RWPE2 (cell line): ENCODE measurements around the gene GRK3.
"Not testable (repeated sequence)": the region's sequence is repeated elsewhere in the genome, so short reads cannot be mapped to it uniquely, and the experiment has no call there.

Source experiments
- ATAC-seq: fragments of 200-7000 bp; cut with Tn5 transposase; 3 replicates; pipeline ENCODE4 v1.9.1; 2021; ENCODE audit warnings: low read depth
- DNase-seq: peaks from one replicate; pipeline ENCODE4 v3.0.0-alpha.2; 2020; ENCODE audit warnings: low spot score
- H3K27ac ChIP-seq: fragments of 450-650 bp; 2 replicates; pipeline ENCODE4 v1.5.1; 2017; ENCODE audit warnings: mild to moderate bottlenecking; ENCODE audit not compliant: poor library complexity, severe bottlenecking
- H3K27me3 ChIP-seq: fragments of 250-450 bp; sonication (Bioruptor Pico); 2 replicates; pipeline ENCODE4 v1.5.1; 2021; ENCODE audit warnings: mild to moderate bottlenecking, moderate library complexity; ENCODE audit not compliant: insufficient read depth, poor library complexity, severe bottlenecking
- H3K36me3 ChIP-seq: fragments of 250-450 bp; sonication (Bioruptor Pico); 2 replicates; pipeline ENCODE4 v1.5.1; 2020; ENCODE audit warnings: low read depth, mild to moderate bottlenecking, moderate library complexity
- H3K4me1 ChIP-seq: fragments of 250-450 bp; sonication (Bioruptor Pico); 2 replicates; pipeline ENCODE4 v1.5.1; 2021; ENCODE audit warnings: mild to moderate bottlenecking, moderate library complexity; ENCODE audit not compliant: insufficient read depth, poor library complexity, severe bottlenecking
- H3K4me3 ChIP-seq: fragments of 250-450 bp; sonication (Bioruptor Pico); 2 replicates; pipeline ENCODE4 v1.5.1; 2021; ENCODE audit warnings: mild to moderate bottlenecking, moderate library complexity; ENCODE audit not compliant: severe bottlenecking
- H3K9me3 ChIP-seq: fragments of 250-450 bp; sonication (Bioruptor Pico); 2 replicates; pipeline ENCODE4 v1.5.1; 2021; ENCODE audit warnings: mild to moderate bottlenecking, moderate library complexity; ENCODE audit not compliant: severe bottlenecking
- TF ChIP-seq, protein P1 (sequence below): fragments of 450-650 bp; IDR thresholded peaks from one replicate; pipeline ENCODE4 v1.5.1; 2017; ENCODE audit warnings: mild to moderate bottlenecking, moderate library complexity; ENCODE audit not compliant: poor library complexity, severe bottlenecking

The GRK3 gene

DNA sequence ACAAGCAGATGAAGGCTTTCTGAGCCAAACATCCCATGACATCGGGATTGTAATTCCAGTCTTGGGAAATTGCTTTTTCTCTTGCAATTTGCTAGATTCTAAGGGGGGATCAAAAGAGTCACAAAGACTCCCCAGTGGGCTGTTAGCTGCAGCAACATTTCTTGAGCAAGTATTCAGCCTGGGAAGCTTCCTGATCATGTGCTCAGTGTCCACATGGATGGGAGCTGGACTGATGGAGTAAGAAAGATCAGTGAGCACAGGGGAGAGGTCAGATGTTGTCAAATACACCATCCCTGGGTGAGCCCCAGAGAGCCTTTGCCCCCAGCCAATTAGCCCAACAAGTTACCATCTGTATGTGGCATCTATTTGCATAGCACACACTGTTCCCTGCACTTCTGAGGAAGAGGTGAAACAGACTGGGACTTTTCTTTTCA, 10.2 kb upstream of the GRK3 start:
- H3K4me1 ChIP-seq: peaks cover 2% of the 10 kb centered on the region
- H3K27me3 ChIP-seq: no peaks in the 10 kb centered on the region
- H3K36me3 ChIP-seq: no peaks in the 10 kb centered on the region
- H3K9me3 ChIP-seq: no peaks in the 10 kb centered on the region
- TF ChIP-seq, protein P1, sequence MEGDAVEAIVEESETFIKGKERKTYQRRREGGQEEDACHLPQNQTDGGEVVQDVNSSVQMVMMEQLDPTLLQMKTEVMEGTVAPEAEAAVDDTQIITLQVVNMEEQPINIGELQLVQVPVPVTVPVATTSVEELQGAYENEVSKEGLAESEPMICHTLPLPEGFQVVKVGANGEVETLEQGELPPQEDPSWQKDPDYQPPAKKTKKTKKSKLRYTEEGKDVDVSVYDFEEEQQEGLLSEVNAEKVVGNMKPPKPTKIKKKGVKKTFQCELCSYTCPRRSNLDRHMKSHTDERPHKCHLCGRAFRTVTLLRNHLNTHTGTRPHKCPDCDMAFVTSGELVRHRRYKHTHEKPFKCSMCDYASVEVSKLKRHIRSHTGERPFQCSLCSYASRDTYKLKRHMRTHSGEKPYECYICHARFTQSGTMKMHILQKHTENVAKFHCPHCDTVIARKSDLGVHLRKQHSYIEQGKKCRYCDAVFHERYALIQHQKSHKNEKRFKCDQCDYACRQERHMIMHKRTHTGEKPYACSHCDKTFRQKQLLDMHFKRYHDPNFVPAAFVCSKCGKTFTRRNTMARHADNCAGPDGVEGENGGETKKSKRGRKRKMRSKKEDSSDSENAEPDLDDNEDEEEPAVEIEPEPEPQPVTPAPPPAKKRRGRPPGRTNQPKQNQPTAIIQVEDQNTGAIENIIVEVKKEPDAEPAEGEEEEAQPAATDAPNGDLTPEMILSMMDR: no peak
- ATAC-seq (no peak), DNase-seq (no peak)
- H3K27ac ChIP-seq: no peak overlapping the region
- no peak overlapping the region for H3K4me3 ChIP-seq

DNA sequence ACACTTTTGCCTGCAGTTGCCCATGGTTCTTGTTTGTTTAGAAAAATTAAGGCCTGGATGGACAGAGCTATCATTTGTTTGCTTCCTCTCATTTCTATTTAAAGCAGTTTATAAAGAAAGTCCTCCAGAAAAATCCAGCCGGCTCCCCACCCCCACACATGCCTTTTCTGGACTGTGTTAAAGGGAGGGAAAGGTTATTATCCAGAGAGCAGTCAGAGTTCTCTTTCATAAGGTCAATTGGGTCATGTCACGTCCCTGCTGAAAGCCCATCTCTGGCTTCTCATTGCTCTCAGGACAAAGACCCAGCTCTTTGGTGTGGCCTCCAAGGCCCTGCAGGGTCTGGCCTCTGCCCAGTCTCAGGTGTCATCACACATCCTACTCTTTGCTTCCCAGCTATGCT, 9.8 kb upstream of the GRK3 start:
- no peaks in the 10 kb centered on the region for H3K27me3 ChIP-seq
- H3K4me3 ChIP-seq: no peak overlapping the region
- H3K4me1 ChIP-seq: peaks cover 2% of the 10 kb centered on the region
- DNase-seq: no peak
- no peak overlapping the region for H3K27ac ChIP-seq
- TF ChIP-seq, protein P1: no peak
- H3K36me3 ChIP-seq: no peaks in the 10 kb centered on the region
- H3K9me3 ChIP-seq: no peaks in the 10 kb centered on the region
- no peak for ATAC-seq

DNA sequence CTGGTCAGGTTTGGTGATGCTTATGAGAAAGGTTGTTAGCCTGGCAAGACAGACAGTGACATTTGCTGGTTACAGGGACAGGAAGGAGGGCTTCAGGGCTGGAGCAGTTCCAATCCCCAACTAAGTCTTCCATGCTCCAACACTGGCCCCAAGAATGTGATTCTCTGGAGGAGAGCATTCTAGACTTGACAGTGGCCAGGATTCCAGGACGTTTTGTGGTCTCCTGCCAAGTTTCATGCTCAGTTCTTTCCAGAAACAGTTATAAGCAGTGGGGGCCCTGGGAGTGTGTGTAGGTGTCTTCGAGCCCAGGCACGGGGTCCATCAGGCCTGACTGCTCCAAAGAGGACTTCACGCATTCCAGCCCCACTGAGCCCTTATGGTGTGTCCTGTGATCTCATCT, 8.9 kb upstream of the GRK3 start:
- no peak overlapping the region for H3K4me3 ChIP-seq
- no peaks in the 10 kb centered on the region for H3K36me3 ChIP-seq
- TF ChIP-seq, protein P1: no peak
- no peak overlapping the region for H3K27ac ChIP-seq
- no peaks in the 10 kb centered on the region for H3K9me3 ChIP-seq
- DNase-seq (no peak), ATAC-seq (no peak)
- peaks cover 2% of the 10 kb centered on the region for H3K4me1 ChIP-seq
- no peaks in the 10 kb centered on the region for H3K27me3 ChIP-seq

DNA sequence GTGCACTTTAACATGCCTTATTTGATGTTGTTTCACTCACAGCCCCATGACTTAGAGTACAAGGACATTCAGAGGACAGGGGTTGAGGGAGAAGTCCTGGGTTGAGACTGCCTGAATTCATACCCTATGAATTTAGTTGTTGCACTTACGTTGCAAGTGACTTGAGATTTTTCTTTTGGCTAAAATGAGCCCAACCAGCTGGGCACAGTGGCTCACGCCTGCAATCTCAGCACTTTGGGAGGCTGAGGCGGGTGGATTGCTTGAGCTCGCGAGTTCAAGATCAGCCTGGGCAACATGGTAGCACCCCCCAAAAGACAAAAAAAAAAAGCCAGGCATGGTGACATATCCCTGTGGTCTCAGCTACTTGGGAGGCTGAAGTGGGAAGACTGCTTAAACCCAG, 7.3 kb upstream of the GRK3 start:
- DNase-seq (no peak), ATAC-seq (no peak)
- Histone ChIP-seq H3K36me3 (no peaks in the 10 kb centered on the region), H3K9me3 (no peaks in the 10 kb centered on the region), H3K4me1 (peaks cover 2% of the 10 kb centered on the region), H3K4me3 (no peak overlapping the region), H3K27me3 (no peaks in the 10 kb centered on the region), H3K27ac (no peak overlapping the region)
- TF ChIP-seq, protein P1: no peak

DNA sequence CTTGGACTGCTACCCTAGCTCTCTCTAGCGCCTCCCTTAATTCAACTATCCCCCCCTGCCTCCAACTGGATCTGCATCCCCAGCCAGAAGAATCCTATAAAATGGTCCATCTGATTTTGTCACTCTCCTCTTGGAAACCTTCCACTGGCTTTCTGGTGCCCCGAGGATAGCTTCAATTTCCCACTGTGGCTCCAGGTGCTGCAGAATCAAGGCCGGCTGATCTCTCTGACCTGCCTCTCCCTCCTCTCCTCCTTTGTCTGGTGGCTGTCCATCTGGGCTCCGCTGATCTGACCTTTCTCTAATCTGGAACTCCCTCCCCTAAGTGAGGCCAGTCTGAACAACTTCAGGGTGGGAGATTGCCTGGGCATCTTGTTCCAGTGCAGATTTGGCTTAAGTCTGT, 6.1 kb upstream of the GRK3 start:
- Histone ChIP-seq H3K4me1 (no peaks in the 10 kb centered on the region), H3K9me3 (no peaks in the 10 kb centered on the region), H3K4me3 (no peak overlapping the region), H3K27ac (no peak overlapping the region), H3K36me3 (no peaks in the 10 kb centered on the region), H3K27me3 (no peaks in the 10 kb centered on the region)
- DNase-seq (no peak), ATAC-seq (no peak)
- TF ChIP-seq, protein P1: no peak

DNA sequence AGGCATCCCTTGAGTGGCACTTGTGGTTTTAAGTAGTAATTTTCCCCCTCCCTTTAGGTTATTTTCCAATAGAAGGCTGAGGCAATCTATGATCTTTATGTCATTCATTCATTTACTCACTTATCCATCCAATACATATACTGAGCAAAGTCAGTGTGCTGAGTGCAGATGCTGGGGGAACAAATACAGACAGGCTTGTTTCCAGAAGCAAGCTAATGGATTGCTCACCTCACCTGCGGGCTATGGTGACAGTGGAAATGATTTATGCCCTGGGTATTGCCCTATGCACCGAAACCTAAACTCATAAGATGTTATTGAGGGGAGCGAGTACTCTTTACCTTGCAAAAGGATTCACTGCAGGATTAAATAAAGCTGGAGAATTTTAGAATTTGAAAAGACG, 4.6 kb upstream of the GRK3 start:
- H3K4me1 ChIP-seq, H3K9me3 ChIP-seq, DNase-seq, ATAC-seq, H3K27me3 ChIP-seq, H3K36me3 ChIP-seq, H3K27ac ChIP-seq, H3K4me3 ChIP-seq: not testable (repeated sequence)

DNA sequence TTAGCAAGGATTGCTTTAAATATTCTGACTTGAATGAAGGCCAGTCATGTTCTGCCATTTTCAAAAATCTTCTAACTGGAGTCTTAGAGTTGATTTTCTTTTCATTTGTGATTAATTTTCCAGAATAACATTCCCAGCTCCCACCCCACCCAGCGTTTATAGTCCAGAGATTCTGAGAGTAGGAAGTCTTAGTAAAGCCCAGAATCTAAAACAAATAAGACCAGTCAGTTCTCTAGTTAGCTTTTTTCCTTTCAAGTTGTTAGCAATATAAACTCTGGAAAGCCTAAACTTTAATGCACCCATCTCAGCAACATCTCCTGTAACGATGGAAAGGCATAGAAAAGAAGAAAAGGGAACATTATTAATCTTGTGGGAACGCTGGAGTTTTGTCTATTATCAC, 3.3 kb upstream of the GRK3 start:
- ATAC-seq: not testable (repeated sequence)

DNA sequence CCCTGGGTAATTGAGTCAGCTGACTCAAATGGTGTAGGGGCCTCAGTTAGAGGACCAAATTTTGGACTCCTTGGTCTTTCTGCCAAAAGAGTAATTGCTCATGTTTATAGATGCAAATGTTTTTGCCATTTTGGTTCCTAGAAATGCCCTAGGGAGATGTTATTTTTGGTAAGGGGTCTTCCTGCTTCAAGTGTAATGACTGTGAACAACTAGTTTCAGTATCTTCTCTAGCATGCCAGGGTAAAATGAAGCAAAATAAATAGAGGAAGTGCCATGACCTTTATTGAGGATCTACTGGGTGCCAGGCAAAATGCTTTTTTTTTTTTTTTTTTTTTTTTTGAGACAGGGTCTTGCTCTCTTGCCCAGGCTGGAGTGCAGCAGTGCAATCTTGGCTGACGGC, 2.5 kb upstream of the GRK3 start:
- not testable (repeated sequence) for H3K27me3 ChIP-seq, DNase-seq, H3K36me3 ChIP-seq, H3K9me3 ChIP-seq, H3K4me3 ChIP-seq, H3K27ac ChIP-seq, ATAC-seq
- peaks cover 11% of the 10 kb centered on the region for H3K4me1 ChIP-seq

More for the DNA sequence above, 3.3 kb upstream of the GRK3 start:
- H3K27me3 ChIP-seq, H3K4me3 ChIP-seq, H3K9me3 ChIP-seq, DNase-seq, H3K27ac ChIP-seq, H3K36me3 ChIP-seq, H3K4me1 ChIP-seq: not testable (repeated sequence)
